ENCODE data around the gene USP44. TPM values are rescaled to one million over a fixed set of nuclear protein-coding genes. Genes with fewer than 3 reads are reported as not detected.

The USP44 gene
- total RNA-seq, 1 experiment from 2014 or later: not detected

DNA sequence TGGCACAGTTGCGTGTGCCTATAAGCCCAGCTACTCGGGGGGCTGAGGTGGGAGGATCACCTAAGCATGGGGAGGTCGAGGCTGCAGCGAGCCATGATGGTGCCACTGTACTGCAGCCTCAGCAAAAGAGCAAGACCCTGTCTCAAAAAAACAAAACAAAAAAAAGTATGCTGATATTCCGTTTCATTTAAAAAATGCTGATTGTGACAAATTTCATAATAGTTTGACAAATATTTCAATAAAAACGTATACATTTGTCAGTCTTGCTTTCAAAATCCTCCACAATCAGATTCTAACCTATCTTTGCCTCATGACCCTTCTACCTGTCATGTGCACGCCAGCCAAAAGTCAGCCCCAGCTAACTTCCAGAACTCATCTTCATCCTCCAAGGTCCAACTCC, 9.8 kb downstream of the USP44 start:
- Histone ChIP-seq H3K9me3 (ENCODE audit: low read length) (no peaks in the 10 kb centered on the region), H2AFZ (ENCODE audit: low read length) (no peak overlapping the region), H3K4me1 (ENCODE audit: insufficient read depth, low read length) (no peaks in the 10 kb centered on the region), H4K20me1 (ENCODE audit: low read length) (no peaks in the 10 kb centered on the region), H3K27ac (ENCODE audit: low read length) (no peak overlapping the region), H3K27me3 (ENCODE audit: low read length) (no peaks in the 10 kb centered on the region), H3K79me2 (ENCODE audit: low read length) (no peaks in the 10 kb centered on the region), H3F3A (ENCODE audit: low read length, unreplicated experiment) (no peaks in the 10 kb centered on the region), H3K36me3 (ENCODE audit: low read depth, low read length) (no peaks in the 10 kb centered on the region), H3K4me2 (ENCODE audit: low read length) (no peak overlapping the region), H3K4me3 (ENCODE audit: low read length) (no peak overlapping the region), H3K9ac (ENCODE audit: low read length) (no peak overlapping the region), H3K9me2 (replicated peaks; ENCODE audit: low read length) (no peaks in the 10 kb centered on the region)
- ATAC-seq (no peak), DNase-seq (no peak)
- ChIA-PET CTCF (no interaction called here), POLR2A (ENCODE audit: unreplicated experiment) (no interaction called here)
- intact Hi-C loops (cut with micrococcal nuclease): no loop called here
- BruUV-seq (replicated peaks): no TSS peak
- TF ChIP-seq EZH2phosphoT487 (IDR thresholded peaks at IDR 0.05; ENCODE audit: borderline replicate concordance, low read length) (no peak), EZH2 (IDR thresholded peaks at IDR 0.05; ENCODE audit: low read length, unreplicated experiment) (no peak)
- TF ChIP-seq, protein P1, sequence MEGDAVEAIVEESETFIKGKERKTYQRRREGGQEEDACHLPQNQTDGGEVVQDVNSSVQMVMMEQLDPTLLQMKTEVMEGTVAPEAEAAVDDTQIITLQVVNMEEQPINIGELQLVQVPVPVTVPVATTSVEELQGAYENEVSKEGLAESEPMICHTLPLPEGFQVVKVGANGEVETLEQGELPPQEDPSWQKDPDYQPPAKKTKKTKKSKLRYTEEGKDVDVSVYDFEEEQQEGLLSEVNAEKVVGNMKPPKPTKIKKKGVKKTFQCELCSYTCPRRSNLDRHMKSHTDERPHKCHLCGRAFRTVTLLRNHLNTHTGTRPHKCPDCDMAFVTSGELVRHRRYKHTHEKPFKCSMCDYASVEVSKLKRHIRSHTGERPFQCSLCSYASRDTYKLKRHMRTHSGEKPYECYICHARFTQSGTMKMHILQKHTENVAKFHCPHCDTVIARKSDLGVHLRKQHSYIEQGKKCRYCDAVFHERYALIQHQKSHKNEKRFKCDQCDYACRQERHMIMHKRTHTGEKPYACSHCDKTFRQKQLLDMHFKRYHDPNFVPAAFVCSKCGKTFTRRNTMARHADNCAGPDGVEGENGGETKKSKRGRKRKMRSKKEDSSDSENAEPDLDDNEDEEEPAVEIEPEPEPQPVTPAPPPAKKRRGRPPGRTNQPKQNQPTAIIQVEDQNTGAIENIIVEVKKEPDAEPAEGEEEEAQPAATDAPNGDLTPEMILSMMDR (conservative IDR thresholded peaks at IDR 0.05; ENCODE audit: low read depth, low read length): no peak

DNA sequence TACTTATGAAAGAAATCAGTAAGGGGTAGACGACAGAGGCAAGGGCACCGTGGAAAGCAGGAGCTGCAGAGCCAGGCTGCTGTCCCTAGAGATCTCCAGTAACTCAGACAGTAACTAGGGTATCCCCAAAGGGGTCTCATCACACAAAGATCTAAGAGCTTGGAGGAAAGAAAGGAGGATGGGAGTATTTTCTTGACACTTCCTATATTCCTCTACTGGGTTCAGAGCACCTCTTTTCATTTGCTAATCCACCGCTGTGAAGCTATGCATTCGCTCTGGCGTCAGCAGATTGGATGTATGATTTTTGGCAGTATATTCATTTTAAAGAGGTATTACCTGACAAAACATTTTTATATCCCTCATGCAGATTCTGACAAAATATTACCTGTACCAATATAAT, 12.6 kb downstream of the USP44 start:
- Histone ChIP-seq H2AFZ (ENCODE audit: low read length) (no peak overlapping the region), H4K20me1 (ENCODE audit: low read length) (no peaks in the 10 kb centered on the region), H3K9ac (ENCODE audit: low read length) (no peak overlapping the region), H3K27ac (ENCODE audit: low read length) (no peak overlapping the region), H3K9me2 (replicated peaks; ENCODE audit: low read length) (no peaks in the 10 kb centered on the region), H3K27me3 (ENCODE audit: low read length) (no peaks in the 10 kb centered on the region), H3K4me2 (ENCODE audit: low read length) (no peak overlapping the region), H3F3A (ENCODE audit: low read length, unreplicated experiment) (peaks cover 4% of the 10 kb centered on the region), H3K36me3 (ENCODE audit: low read depth, low read length) (no peaks in the 10 kb centered on the region), H3K4me3 (ENCODE audit: low read length) (no peak overlapping the region), H3K9me3 (ENCODE audit: low read length) (no peaks in the 10 kb centered on the region), H3K79me2 (ENCODE audit: low read length) (no peaks in the 10 kb centered on the region), H3K4me1 (ENCODE audit: insufficient read depth, low read length) (no peaks in the 10 kb centered on the region)
- BruUV-seq (replicated peaks): no TSS peak
- no peak for DNase-seq
- ChIA-PET CTCF (interaction anchor here (0.7 to 1.0 kb wide), 2 partner anchors 9 to 37 kb away, joined by 3 to 4 read pairs; no protein-coding TSS in a partner anchor), POLR2A (ENCODE audit: unreplicated experiment) (no interaction called here)
- TF ChIP-seq EZH2phosphoT487 (IDR thresholded peaks at IDR 0.05; ENCODE audit: borderline replicate concordance, low read length): no peak
- no peak for ATAC-seq
- intact Hi-C loops (cut with micrococcal nuclease): no loop called here

DNA sequence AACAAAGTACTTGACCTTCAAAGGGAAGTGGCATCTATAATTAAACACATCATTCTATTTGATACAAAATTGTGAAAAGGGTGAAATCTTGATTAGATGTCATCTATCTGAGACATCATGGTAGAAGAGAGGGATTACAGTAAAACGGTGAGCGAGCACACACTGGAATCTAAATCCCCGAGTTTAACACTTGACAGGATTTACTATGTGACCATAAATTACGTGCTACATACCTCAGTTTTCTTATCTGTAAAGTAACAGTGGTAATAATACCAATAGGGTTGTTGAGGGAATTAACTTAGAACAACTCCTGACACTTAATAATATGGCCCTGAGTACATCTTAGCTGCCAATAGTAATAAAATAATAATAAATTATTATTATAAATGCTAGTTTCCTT, 13.3 kb downstream of the USP44 start:
- no peak for ATAC-seq

More for the DNA sequence above, 13.3 kb downstream of the USP44 start:
- Histone ChIP-seq H3K4me2 (ENCODE audit: low read length) (no peak overlapping the region), H3K4me3 (ENCODE audit: low read length) (no peak overlapping the region), H3K36me3 (ENCODE audit: low read depth, low read length) (no peaks in the 10 kb centered on the region), H3K9me3 (ENCODE audit: low read length) (no peaks in the 10 kb centered on the region), H2AFZ (ENCODE audit: low read length) (no peak overlapping the region), H3K79me2 (ENCODE audit: low read length) (no peaks in the 10 kb centered on the region), H3K9ac (ENCODE audit: low read length) (no peak overlapping the region), H3K4me1 (ENCODE audit: insufficient read depth, low read length) (no peaks in the 10 kb centered on the region), H3K27me3 (ENCODE audit: low read length) (no peaks in the 10 kb centered on the region), H3K9me2 (replicated peaks; ENCODE audit: low read length) (no peaks in the 10 kb centered on the region), H3K27ac (ENCODE audit: low read length) (no peak overlapping the region), H3F3A (ENCODE audit: low read length, unreplicated experiment) (peaks cover 4% of the 10 kb centered on the region), H4K20me1 (ENCODE audit: low read length) (no peaks in the 10 kb centered on the region)
- TF ChIP-seq, protein P1 (conservative IDR thresholded peaks at IDR 0.05; ENCODE audit: low read depth, low read length): no peak
- no peak for TF ChIP-seq EZH2 (IDR thresholded peaks at IDR 0.05; ENCODE audit: low read length, unreplicated experiment)
- no peak for TF ChIP-seq EZH2phosphoT487 (IDR thresholded peaks at IDR 0.05; ENCODE audit: borderline replicate concordance, low read length)
- ChIA-PET CTCF (no interaction called here), POLR2A (ENCODE audit: unreplicated experiment) (no interaction called here)
- no peak for DNase-seq
- BruUV-seq (replicated peaks): no TSS peak
- intact Hi-C loops (cut with micrococcal nuclease): no loop called here

Measured in PC-3 (cell line).